ENCODE results near the gene CA5A. TPM values are rescaled to one million over a fixed set of nuclear protein-coding genes. Genes with fewer than 3 reads are reported as not detected.
A peak's percentile ranks its signal among the peaks of the same experiment; 100 is the strongest.

The CA5A gene
- total RNA-seq, 1 experiment from 2014 or later: not detected

GRCh38 chr16:87971933-87972332 lies 35.6 kb upstream of the CA5A start:
- no peaks in the 10 kb centered on the region for H3K4me1 Mint-ChIP-seq (ENCODE audit: insufficient read depth, unreplicated experiment)
- H3K9me3 Mint-ChIP-seq (ENCODE audit: unreplicated experiment): peaks cover 18% of the 10 kb centered on the region
- ChIA-PET CTCF (interaction anchor here (0.6 kb wide), 1 partner anchor 1537 kb away, joined by 3 read pairs; no protein-coding TSS in a partner anchor), POLR2A (no interaction called here)
- no peak overlapping the region for H3K27ac Mint-ChIP-seq (ENCODE audit: low read depth, unreplicated experiment)
- H3K27me3 Mint-ChIP-seq (ENCODE audit: insufficient read depth, unreplicated experiment): no peaks in the 10 kb centered on the region
- H3K4me3 Mint-ChIP-seq (ENCODE audit: unreplicated experiment): no peak overlapping the region
- no peak for TF ChIP-seq CTCF (IDR thresholded peaks at IDR 0.05; ENCODE audit: unreplicated experiment)
- peaks cover 23% of the 10 kb centered on the region for H3K36me3 Mint-ChIP-seq (ENCODE audit: insufficient read depth, unreplicated experiment)
- no TSS peak for BruUV-seq (replicated peaks)
- DNase-seq (ENCODE audit: unreplicated experiment): no peak
- intact Hi-C loops (cut with micrococcal nuclease): no loop called here

GRCh38 chr16:87970186-87970585 lies 33.9 kb upstream of the CA5A start:
- no peak for TF ChIP-seq CTCF (IDR thresholded peaks at IDR 0.05; ENCODE audit: unreplicated experiment)
- Mint-ChIP-seq H3K36me3 (ENCODE audit: insufficient read depth, unreplicated experiment) (peaks cover 23% of the 10 kb centered on the region), H3K9me3 (ENCODE audit: unreplicated experiment) (peaks cover 18% of the 10 kb centered on the region), H3K4me3 (ENCODE audit: unreplicated experiment) (no peak overlapping the region), H3K27me3 (ENCODE audit: insufficient read depth, unreplicated experiment) (no peaks in the 10 kb centered on the region), H3K4me1 (ENCODE audit: insufficient read depth, unreplicated experiment) (peaks cover 4% of the 10 kb centered on the region), H3K27ac (ENCODE audit: low read depth, unreplicated experiment) (peak overlapping the region; percentile 35)
- ChIA-PET POLR2A (interaction anchor here (0.7 kb wide), 1 partner anchor 600 kb away, joined by 3 read pairs; the partner anchor contains the start of gene ZC3H18), CTCF (interaction anchor here (0.8 kb wide), 1 partner anchor 1549 kb away, joined by 3 read pairs; no protein-coding TSS in a partner anchor)
- intact Hi-C loops (cut with micrococcal nuclease): no loop called here
- no peak for DNase-seq (ENCODE audit: unreplicated experiment)
- BruUV-seq (replicated peaks): no TSS peak

- CTCF ChIA-PET: no interaction called here
- Mint-ChIP-seq H3K27ac (ENCODE audit: low read depth, unreplicated experiment) (no peak overlapping the region), H3K27me3 (ENCODE audit: insufficient read depth, unreplicated experiment) (no peaks in the 10 kb centered on the region), H3K4me3 (ENCODE audit: unreplicated experiment) (no peak overlapping the region), H3K4me1 (ENCODE audit: insufficient read depth, unreplicated experiment) (peaks cover 10% of the 10 kb centered on the region), H3K36me3 (ENCODE audit: insufficient read depth, unreplicated experiment) (peaks cover 16% of the 10 kb centered on the region), H3K9me3 (ENCODE audit: unreplicated experiment) (peaks cover 18% of the 10 kb centered on the region)
- POLR2A ChIA-PET: interaction anchor here (0.5 kb wide), 1 partner anchor 834 kb away, joined by 3 read pairs; no protein-coding TSS in a partner anchor
- intact Hi-C loops (cut with micrococcal nuclease): no loop called here
- BruUV-seq (replicated peaks): no TSS peak
- DNase-seq (ENCODE audit: unreplicated experiment): no peak
- TF ChIP-seq CTCF (IDR thresholded peaks at IDR 0.05; ENCODE audit: unreplicated experiment): no peak
These were observed 32.2 kb upstream of the CA5A start for GRCh38 chr16:87968541-87968940.

GRCh38 chr16:87966685-87967185 lies 30.4 kb upstream of the CA5A start:
- no peak for TF ChIP-seq CTCF (IDR thresholded peaks at IDR 0.05; ENCODE audit: unreplicated experiment)
- Mint-ChIP-seq H3K9me3 (ENCODE audit: unreplicated experiment) (peaks cover 12% of the 10 kb centered on the region), H3K36me3 (ENCODE audit: insufficient read depth, unreplicated experiment) (peaks cover 2% of the 10 kb centered on the region), H3K4me1 (ENCODE audit: insufficient read depth, unreplicated experiment) (peaks cover 10% of the 10 kb centered on the region), H3K27ac (ENCODE audit: low read depth, unreplicated experiment) (no peak overlapping the region), H3K4me3 (ENCODE audit: unreplicated experiment) (no peak overlapping the region), H3K27me3 (ENCODE audit: insufficient read depth, unreplicated experiment) (no peaks in the 10 kb centered on the region)
- DNase-seq (ENCODE audit: unreplicated experiment): no peak
- POLR2A ChIA-PET: interaction anchor here (1.2 to 1.5 kb wide), 2 partner anchors 14 to 16 kb away, joined by 5 read pairs; partner anchors contain the start of gene BANP
- intact Hi-C loops (cut with micrococcal nuclease): no loop called here
- CTCF ChIA-PET: no interaction called here
- BruUV-seq (replicated peaks): no TSS peak

Data from MCF 10A (cell line).